Lower lobe of right lung (tissue), 2 donors: ENCODE data around the gene PDGFRA. TPM values are rescaled to one million over a fixed set of nuclear protein-coding genes. Genes with fewer than 3 reads are reported as not detected.
A peak's percentile ranks its signal among the peaks of the same experiment; 100 is the strongest.

Experiments used
- ATAC-seq, 2 donors: fragments of 200-7000 bp; cut with Tn5 transposase; one replicate each; pipeline ENCODE4 v1.9.1; 2020 to 2022; ENCODE audit warnings: mild to moderate bottlenecking in 2 of 2, moderate library complexity in 2 of 2
- DNase-seq: peaks from one replicate; pipeline ENCODE4 v3.0.0-alpha.2; 2020
- H3K27ac ChIP-seq: fragments of 200-600 bp; one replicate; pipeline ENCODE4 v1.8.0; 2022
- H3K27me3 ChIP-seq: fragments of 200-600 bp; one replicate; pipeline ENCODE4 v1.8.0; 2022; ENCODE audit warnings: low read depth
- H3K36me3 ChIP-seq: fragments of 200-600 bp; one replicate; pipeline ENCODE4 v1.8.0; 2022; ENCODE audit warnings: mild to moderate bottlenecking
- H3K4me1 ChIP-seq: fragments of 200-600 bp; one replicate; pipeline ENCODE4 v1.8.0; 2022
- H3K4me3 ChIP-seq: fragments of 200-600 bp; one replicate; pipeline ENCODE4 v1.8.0; 2022; ENCODE audit warnings: mild to moderate bottlenecking
- H3K9me3 ChIP-seq: fragments of 200-600 bp; one replicate; pipeline ENCODE4 v1.8.0; 2022
- intact Hi-C: fragments of 100-400 bp; cut with DNase I; formaldehyde crosslinking; loops from one replicate; pipeline ENCODE4 v1.11.0; 2022
- total RNA-seq: library from RNA; stranded (reverse); fragmentation: NEBNext Ultra II Directional; extraction: Animal tissue kit (Norgen Biotek cat#: 25700); gene quantifications from one replicate; pipeline ENCODE4 v1.2.1, GENCODE V29; 2021
- TF ChIP-seq, protein P1 (sequence below): fragments of 200-600 bp; IDR thresholded peaks from one replicate; pipeline ENCODE4 v1.8.0; 2022; ENCODE audit warnings: antibody characterized with exemption, mild to moderate bottlenecking
- donor health status: DM: no; HTN: yes; CAD: no; lungs with severe emphysema.

The PDGFRA gene
- total RNA-seq, 1 donor from 2014 or later, result 69.5 TPM

DNA sequence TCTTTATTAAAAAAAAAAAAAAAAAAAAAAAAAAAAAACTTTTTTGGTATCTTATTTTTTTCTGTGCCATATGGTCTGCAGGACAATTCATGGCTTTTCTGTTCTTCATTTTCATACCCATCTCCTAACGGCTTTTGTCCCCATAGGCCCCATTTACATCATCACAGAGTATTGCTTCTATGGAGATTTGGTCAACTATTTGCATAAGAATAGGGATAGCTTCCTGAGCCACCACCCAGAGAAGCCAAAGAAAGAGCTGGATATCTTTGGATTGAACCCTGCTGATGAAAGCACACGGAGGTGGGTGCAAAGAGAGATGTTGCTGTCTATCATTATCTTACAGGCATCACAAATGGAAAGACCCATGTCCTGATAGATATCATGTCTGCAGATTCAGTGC lies 49.1 kb downstream of the PDGFRA start:
- no peak overlapping the region for H3K27ac ChIP-seq
- TF ChIP-seq, protein P1, sequence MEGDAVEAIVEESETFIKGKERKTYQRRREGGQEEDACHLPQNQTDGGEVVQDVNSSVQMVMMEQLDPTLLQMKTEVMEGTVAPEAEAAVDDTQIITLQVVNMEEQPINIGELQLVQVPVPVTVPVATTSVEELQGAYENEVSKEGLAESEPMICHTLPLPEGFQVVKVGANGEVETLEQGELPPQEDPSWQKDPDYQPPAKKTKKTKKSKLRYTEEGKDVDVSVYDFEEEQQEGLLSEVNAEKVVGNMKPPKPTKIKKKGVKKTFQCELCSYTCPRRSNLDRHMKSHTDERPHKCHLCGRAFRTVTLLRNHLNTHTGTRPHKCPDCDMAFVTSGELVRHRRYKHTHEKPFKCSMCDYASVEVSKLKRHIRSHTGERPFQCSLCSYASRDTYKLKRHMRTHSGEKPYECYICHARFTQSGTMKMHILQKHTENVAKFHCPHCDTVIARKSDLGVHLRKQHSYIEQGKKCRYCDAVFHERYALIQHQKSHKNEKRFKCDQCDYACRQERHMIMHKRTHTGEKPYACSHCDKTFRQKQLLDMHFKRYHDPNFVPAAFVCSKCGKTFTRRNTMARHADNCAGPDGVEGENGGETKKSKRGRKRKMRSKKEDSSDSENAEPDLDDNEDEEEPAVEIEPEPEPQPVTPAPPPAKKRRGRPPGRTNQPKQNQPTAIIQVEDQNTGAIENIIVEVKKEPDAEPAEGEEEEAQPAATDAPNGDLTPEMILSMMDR, result no peak

DNA sequence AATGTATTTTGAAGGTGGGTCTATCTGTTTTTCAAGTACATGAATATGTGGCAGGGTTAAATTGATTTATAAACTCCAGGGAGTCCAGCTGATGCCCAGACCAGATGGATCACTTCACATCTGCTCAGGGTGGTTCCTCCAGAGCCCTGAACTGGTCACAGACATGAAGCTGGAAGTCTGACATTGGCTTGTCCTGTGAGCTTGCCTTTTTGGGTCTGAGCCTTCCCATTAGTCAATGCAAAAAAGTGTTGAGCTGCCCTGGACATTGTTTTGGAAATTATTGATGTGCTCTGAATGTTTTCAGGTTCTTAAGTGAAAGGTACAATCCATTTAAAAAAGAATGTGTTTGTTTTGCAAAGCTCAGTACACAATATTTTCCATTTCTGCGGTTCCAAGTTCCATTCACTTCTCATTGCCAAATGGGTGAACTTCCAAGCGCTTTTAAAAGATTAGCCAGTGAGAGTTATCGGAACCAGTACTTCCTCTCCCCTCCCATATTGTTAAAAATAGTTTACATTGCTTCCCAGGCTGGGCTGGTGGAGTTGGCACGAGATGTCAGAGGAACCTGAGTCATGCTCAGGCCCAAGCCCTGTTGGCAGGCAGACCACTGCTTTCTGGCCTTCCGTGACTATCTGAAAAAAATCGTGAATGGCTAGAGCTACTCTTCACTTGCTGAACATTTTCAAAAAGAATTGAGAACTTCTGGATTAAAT lies 52.1 kb downstream of the PDGFRA start:
- Histone ChIP-seq H3K4me3 (no peak overlapping the region), H3K9me3 (peaks cover 18% of the 10 kb centered on the region), H3K36me3 (peaks cover 9% of the 10 kb centered on the region), H3K4me1 (peaks cover 39% of the 10 kb centered on the region), H3K27me3 (no peaks in the 10 kb centered on the region), H3K27ac (peak overlapping the region; percentile 34)
- peak; percentile 83 to 86 for ATAC-seq
- peak; percentile 63 for DNase-seq
- intact Hi-C loops, result no loop called here
- TF ChIP-seq, protein P1, result no peak

More for the DNA sequence above, 49.1 kb downstream of the PDGFRA start:
- Histone ChIP-seq H3K9me3 (peaks cover 6% of the 10 kb centered on the region), H3K4me1 (peaks cover 40% of the 10 kb centered on the region), H3K4me3 (no peak overlapping the region), H3K27me3 (no peaks in the 10 kb centered on the region), H3K36me3 (peaks cover 9% of the 10 kb centered on the region)
- ATAC-seq (no peak), DNase-seq (no peak)
- intact Hi-C loops, result no loop called here

- Histone ChIP-seq H3K4me3 (no peak overlapping the region), H3K27me3 (no peaks in the 10 kb centered on the region), H3K27ac (no peak overlapping the region), H3K4me1 (peaks cover 22% of the 10 kb centered on the region), H3K36me3 (peaks cover 20% of the 10 kb centered on the region), H3K9me3 (peaks cover 18% of the 10 kb centered on the region)
- TF ChIP-seq, protein P1, result no peak
- no peak for ATAC-seq
- intact Hi-C loops, result no loop called here
- no peak for DNase-seq
Measured at GRCh38 chr4:54282837-54283236, 53.7 kb downstream of the PDGFRA start.

DNA sequence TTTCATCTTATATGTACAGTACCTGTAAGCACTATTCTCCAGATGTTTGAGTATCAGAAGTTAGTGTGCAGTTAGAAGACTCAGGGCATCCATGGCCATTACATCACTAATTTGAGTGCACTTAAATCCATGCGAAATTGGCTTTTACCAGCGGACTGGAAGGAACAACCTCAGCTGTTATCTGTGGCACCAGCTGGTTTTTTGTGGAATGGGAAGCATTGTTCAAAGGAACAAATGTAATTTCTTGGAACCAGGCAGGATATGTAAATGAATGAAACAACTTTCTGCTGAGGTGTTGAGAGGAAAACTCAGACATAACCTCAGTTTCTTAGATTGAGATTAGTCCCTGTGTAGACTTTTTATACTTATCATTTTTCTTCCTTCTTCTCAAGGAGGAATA lies 60.2 kb downstream of the PDGFRA start:
- peaks cover 32% of the 10 kb centered on the region for H3K36me3 ChIP-seq

DNA sequence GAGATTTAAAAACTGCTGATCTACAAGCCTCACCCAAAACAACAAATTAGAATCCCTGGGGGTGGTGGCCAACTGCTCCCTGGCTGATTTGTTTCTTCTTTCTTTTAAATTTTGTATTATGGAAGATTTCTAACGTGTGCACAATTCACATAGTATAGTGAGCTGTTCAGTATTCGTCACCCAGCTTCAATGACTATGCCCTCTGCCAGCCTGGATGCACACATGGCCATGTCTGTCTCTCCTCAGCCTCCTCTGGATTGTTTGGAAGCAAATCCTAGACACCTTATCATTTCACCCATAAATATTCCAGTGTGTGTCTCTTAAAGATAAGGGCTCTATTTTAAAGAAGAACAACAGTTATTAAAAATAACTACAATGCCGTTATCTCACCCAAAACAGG lies 61.9 kb downstream of the PDGFRA start:
- ATAC-seq, result no peak
- H3K9me3 ChIP-seq, result no peaks in the 10 kb centered on the region
- peaks cover 32% of the 10 kb centered on the region for H3K36me3 ChIP-seq
- no peak for DNase-seq
- no peak overlapping the region for H3K27ac ChIP-seq
- H3K4me1 ChIP-seq, result no peaks in the 10 kb centered on the region
- H3K27me3 ChIP-seq, result no peaks in the 10 kb centered on the region
- TF ChIP-seq, protein P1, result no peak
- H3K4me3 ChIP-seq, result no peak overlapping the region
- intact Hi-C loops, result no loop called here

More for the DNA sequence above, 60.2 kb downstream of the PDGFRA start:
- DNase-seq (no peak), ATAC-seq (no peak)
- Histone ChIP-seq H3K27me3 (no peaks in the 10 kb centered on the region), H3K4me3 (no peak overlapping the region), H3K4me1 (no peaks in the 10 kb centered on the region), H3K9me3 (peaks cover under 1% of the 10 kb centered on the region), H3K27ac (no peak overlapping the region)
- TF ChIP-seq, protein P1, result no peak
- intact Hi-C loops, result no loop called here
